ENCODE results near the gene FMOD.
"Not testable (repeated sequence)": the region's sequence is repeated elsewhere in the genome, so short reads cannot be mapped to it uniquely, and the experiment has no call there.

The FMOD gene

DNA sequence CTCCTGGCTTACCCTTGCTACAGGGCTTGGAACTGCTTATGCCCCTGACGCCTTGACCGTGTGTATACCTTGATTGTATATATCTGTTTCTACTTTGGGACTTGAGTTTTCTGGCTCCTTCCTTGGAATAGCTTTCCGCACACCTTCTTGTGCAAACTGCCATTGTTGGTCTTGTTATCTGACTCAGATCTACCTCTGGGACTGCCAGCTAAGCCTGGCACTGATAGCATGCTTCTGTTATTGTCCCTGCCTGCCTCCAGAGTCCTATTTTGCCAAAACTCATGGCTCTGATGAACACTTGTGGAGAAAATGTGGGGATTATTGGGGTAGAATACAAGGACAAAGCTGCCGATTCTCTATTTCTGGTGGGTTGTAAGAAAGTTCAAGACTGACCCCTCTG lies 15.4 kb downstream of the FMOD start:
- Histone ChIP-seq H3K27ac (peak overlapping the region in 9 of 21 experiments; percentile 5 to 63 (median 49)), H3K4me3 (no peak overlapping the region)

- no peak overlapping the region for H3K27ac ChIP-seq
- no peak overlapping the region for H3K4me3 ChIP-seq
These were observed 19.7 kb downstream of the FMOD start for GRCh38 chr1:203331224-203331623.

DNA sequence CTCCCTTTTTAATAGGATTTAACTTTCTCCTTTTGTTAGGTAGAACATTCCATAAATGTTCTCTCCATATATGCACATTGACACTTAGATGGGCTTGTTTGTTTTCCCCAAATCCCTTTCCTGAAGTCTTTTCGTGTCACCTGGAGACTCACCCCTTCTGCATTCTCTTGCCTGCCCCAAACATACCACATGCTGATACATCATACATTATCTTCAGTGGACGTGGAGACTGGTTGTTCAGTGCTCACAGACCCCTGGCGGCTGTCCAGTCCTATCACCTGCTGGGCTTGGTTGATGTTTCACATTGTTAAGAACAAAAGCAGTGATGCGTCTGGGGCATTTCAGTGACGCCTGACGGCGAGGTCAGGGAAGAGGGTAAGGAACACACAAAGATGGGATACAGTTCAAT lies 22.2 kb downstream of the FMOD start:
- peak overlapping the region in 4 of 21 experiments; percentile 14 to 98 (median 90) for H3K27ac ChIP-seq
- H3K4me3 ChIP-seq: no peak overlapping the region

DNA sequence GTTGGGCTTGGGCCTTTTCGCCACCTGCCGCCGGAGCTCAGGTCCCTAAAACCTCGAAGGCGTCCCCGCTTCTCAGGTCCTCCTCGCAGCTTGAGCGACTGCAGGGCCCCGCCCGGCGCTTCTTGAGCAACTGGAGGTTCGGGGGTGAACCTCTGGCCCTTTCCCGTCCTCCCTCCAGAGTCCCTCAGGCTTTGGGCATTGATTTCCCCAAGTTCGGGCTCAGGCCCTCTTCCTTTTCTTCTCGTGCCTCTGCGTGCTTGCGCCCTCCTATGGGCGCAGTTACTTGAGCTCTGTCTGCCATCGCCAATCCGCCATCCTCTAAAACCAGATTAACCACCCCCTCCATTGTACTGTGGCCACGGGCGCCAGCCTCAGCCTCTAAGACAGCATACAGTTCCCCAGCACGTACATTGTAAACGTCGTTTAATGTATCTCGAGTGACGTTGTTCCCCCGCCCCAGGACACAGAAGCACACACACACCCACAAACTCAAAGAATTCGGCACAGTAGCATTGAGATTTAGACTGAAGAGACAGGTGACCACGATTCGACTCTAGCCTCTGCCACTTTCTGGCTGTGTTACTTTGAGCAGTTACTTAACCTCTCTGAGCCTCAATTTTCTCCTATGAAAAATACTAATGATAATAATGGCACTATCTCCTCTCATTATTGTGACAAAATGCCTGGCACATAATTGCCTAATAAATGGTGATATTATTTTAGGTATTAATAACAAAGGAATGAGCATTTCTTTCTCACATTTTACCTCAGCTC lies 23.1 kb downstream of the FMOD start:
- Histone ChIP-seq H3K4me3 (peak overlapping the region; percentile 18 to 46 (median 37)), H3K27ac (peak overlapping the region; percentile 75 to 98 (median 92))

DNA sequence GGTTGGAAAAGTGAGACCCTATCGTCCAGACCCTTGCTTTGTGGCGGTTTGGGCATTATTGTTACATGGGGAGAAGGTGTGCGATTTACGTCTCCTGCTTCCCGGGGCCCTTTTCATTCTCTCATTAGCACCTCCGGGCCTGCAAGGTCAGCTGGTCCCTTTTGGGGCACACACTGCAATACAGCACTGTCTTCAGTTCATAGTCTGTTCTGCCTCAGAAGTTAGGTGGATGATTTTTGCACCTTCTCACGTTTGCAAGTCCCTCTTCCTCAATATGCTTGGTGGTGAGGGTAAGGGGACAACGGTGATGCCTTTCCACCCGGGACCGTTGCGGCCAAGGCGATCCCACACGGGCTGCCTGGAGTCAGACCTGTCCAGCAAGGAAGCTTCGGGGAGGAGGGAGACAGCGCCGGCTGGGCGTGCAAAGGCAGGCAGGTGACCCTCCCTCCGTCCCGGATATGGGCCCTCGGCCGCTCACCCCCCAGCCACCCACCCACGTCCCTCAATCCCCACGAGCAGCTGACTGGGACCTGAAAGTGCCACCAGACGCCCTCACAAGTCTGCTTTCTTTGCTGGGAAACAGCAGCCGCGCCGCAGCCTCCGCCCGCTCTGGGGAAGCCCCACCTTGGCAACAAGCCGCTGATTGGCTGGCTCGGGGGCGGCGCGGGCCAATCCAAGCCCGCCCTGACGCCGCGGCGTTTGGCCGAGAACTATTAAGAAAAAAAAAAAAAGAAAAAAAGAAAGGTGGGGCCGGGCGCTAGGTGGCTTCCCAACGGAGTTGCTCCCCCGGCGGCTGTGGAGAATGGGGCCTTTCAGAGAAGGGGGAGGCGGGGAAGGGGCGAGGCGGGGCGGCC lies 23.9 kb downstream of the FMOD start:
- H3K27ac ChIP-seq: peak overlapping the region; percentile 75 to 98 (median 92)
- peak overlapping the region; percentile 18 to 46 (median 37) for H3K4me3 ChIP-seq

GRCh38 chr1:203325418-203326091 lies 25.4 kb downstream of the FMOD start:
- no peak overlapping the region for H3K4me3 ChIP-seq
- H3K27ac ChIP-seq: peak overlapping the region; percentile 1 to 98 (median 71)

- Histone ChIP-seq H3K27ac (peak overlapping the region; percentile 1 to 98 (median 70)), H3K4me3 (no peak overlapping the region)
These were observed 25.9 kb downstream of the FMOD start for GRCh38 chr1:203325026-203325417.

DNA sequence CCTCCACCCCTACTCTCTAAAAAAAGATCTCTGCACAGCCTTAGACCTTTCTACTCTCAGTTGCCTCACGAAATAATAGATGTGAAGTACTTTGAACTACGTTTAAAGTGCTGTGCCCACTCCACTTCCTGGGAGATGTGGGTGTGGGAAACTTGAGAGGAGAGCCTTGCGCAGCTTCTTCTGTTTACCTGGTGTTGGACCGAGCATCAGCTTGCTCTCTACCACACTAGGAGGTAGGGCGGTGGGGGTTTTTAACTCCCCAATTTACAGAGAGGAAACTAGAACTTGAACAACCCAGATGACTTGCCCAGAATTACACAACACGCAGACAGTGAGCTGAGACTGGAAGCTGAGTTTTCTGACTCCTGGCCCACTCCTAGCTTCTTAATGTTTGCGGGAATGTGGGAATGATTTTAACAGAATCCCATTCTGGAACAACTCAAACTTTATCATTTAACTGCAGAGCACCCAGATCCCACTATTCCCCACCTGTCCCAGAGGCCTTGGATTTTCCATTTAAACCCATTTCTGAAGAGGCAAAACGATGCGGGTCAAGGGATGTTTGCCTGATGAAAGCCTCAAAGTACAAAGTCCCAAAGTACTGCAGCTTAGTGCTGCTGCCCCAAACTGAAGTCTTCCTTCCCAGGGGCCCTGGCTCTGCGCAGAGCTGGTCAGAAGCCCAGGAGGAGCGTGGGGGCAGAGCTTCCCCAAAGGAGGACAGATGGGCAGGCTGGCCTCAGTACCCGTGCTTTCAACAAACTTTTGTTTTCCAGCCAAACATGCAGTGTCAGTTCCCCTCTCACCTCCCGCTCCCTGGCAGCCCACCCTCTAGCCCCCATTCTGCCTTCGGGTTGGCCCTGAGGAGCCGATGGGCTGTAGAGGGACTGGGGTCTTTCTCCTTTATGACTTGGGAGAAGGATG lies 26.6 kb downstream of the FMOD start:
- no peak overlapping the region for H3K4me3 ChIP-seq
- H3K27ac ChIP-seq: peak overlapping the region in 20 of 21 experiments; percentile 1 to 98 (median 70)

GRCh38 chr1:203323587-203323986 lies 27.3 kb downstream of the FMOD start:
- Histone ChIP-seq H3K4me3 (no peak overlapping the region), H3K27ac (peak overlapping the region in 19 of 21 experiments; percentile 38 to 98 (median 71))

DNA sequence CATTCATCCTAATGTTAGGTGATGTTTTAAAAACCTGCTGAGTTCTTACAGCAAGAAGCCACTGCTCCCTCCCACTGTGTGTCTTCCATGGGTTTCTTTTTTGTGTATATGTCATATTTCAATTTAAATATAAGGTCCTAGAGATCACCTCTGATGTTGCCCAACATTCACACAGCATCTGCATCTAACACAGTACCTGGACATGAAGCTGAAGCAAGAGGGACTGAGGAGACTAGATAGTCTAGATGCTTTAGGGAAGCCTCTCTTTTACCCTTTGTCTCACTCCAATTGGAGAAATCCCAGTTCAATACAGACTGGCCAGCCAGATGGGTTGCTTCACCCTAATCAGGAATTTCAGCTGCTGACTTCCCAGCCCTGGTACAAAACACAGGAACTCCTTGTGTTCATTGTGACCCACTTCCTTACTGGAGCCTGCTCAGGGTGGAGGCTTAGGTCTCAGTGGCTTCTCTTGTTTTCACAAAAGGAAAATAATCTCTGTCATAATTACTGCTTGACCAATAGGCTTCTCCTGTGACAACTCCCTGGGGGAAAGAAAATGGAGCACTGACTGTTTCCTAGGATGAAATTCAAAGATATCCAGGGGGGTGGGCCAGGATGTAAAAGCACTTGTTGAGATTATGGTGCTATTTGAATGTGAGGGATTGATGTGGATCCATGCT lies 28.3 kb downstream of the FMOD start:
- no peak overlapping the region for H3K4me3 ChIP-seq

GRCh38 chr1:203321273-203322052 lies 29.5 kb downstream of the FMOD start:
- Histone ChIP-seq H3K27ac (peak overlapping the region in 20 of 21 experiments; percentile 19 to 98 (median 70)), H3K4me3 (no peak overlapping the region)

More for the DNA sequence above, 28.3 kb downstream of the FMOD start:
- H3K27ac ChIP-seq: peak overlapping the region in 19 of 21 experiments; percentile 0 to 98 (median 68)

- Histone ChIP-seq H3K27ac (peak overlapping the region in 19 of 21 experiments; percentile 42 to 98 (median 71)), H3K4me3 (no peak overlapping the region)
These were observed 30.2 kb downstream of the FMOD start for GRCh38 chr1:203320591-203321272.

DNA sequence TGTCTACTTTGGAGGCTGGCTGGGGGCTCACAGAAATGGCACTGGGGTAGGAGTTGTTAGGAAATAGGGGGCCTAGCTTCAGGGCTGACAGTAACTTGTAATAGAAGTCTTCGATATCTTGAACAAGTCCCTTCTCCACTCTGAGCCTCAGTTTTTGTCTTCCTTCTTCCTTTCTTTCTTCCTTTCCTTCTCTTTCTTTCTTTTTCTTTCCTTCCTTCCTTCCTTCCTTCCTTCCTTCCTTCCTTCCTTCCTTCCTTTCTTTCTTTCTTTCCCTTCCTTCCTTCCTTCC lies 32.7 kb downstream of the FMOD start:
- H3K27ac ChIP-seq: peak overlapping the region in 1 of 21 experiments; percentile 40
- no peak overlapping the region for H3K4me3 ChIP-seq

DNA sequence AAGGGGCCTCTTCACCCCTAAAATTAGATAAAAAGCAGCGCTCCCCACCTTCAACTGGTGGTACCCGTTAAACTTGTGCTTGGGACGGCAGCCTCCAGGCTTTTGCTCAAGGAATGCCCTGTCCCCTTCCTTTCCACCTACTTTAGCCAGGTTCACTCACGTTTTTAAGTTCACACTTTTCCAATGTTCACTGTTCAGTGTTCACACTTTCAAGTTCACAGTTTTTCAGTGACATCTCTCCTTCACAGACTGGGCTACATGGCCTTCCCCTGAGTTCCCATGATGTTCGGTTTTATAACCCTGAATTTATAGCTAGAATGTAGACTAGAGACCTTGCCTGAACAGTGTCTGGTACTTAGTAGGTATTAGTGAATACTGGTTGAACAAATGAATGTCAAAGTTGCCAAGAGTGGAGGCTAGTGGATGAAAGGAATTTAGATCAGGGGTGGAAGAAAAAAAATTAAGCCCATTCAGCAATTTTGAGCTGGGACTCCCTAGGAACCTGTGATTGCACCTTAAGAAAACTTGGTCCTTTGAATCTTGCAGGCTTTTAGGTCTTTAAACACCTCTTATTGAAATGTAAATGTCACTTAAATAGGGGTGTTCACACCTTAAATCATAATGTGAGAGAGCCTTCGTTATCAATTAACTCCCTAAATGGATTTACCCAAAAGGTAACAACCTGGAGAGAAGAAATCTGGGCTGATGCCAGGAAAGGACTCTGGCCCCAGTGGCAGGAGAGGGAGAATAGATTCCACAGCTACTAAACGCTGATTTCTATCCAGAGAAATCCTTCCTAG lies 33.3 kb downstream of the FMOD start:
- Histone ChIP-seq H3K4me3 (no peak overlapping the region), H3K27ac (peak overlapping the region in 4 of 21 experiments; percentile 7 to 40 (median 18))

DNA sequence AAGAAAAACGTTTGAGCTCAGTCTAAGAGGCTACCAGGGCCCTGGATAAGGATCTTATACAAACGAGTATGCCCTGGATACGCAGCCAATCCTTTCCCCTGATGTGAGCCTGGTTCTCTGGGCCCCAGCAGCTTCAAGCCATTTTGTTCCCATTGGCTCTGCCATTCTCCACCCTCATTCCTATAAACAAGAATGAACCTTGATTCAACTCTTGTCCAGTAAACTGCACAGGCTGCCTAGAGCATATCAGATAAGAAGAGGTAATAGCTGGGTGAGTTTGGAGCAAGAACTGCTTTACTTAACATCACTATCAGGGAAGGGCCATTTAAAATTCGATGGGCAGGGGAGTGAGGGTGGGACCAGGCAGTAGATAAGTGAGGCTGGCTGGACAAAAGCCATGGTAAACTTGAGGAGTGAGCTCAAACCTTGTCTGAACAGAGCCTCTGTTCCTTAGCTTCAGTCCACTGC lies 34.3 kb downstream of the FMOD start:
- Histone ChIP-seq H3K27ac (peak overlapping the region in 4 of 21 experiments; percentile 11 to 38 (median 23)), H3K4me3 (no peak overlapping the region)

DNA sequence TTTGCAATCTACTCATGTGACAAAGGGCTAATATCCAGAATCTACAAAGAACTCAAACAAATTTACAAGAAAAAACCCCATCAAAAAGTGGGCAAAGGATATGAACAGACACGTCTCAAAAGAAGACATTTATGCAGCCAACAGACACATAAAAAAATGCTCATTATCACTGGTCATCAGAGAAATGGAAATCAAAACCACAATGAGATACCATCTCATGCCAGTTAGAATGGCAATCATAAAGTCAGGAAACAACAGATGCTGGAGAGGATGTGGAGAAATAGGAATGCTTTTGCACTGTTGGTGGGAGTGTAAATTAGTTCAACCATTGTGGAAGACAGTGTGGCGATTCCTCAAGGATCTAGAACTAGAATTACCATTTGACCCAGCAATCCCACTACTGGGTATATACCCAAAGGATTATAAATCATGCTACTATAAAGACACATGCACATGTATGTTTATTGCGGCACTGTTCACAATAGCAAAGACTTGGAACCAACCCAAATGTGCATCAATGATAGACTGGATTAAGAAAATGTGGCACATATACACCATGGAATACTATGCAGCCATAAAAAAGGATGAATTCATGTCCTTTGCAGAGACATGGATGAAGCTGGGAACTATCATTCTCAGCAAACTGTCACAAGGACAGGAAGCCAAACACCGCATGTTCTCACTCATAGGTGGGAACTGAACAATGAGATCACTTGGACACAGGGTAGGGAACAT lies 36.7 kb downstream of the FMOD start:
- not testable (repeated sequence) for H3K4me3 ChIP-seq, H3K27ac ChIP-seq
